ENCODE results near the gene IL36A.

DNA sequence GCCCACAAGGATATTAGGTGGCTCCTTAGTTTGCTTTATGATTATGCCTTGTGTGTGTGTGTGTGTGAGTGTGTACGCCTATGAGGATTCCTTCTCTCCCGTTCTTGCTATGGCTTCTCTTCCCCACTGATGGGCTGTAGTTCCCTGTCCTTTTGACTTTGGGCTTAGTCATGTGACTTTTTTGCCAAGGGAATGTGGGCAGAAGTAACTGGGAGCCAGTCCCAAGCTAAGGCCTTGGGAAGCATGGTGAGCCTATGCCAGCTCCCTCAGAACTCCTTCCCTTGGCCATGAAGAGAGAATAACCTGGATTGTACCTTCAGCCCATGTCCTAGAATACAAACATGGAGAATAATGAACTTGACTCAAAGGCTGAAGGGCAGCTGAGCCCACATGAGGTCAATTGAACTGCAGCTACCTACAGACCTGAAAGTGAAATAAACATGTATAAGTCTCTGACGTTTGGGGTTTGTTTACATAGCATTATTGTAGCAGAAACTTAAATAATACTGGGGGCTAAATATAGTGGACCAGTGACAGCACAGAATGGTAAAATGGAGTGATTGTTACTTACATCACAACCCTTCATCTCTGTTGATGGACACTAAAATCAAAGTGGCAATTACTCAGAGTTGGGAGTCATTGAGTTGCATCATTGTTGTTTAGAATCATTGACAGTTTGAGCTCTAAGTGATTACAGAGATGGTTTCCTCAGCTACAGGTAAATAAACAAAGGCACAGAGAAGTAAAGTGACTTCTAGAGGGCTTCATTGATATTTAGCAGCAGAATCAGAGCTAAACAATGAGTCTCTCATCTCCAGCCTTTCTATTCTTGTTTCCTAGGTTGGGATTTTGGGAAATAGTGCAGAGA lies 42.7 kb upstream of the IL36A start:
- no peak for TF ChIP-seq ELF4 (IDR thresholded peaks at IDR 0.05)
- TF ChIP-seq FOXK2 (IDR thresholded peaks at IDR 0.05): no peak
- TF ChIP-seq, protein P1, sequence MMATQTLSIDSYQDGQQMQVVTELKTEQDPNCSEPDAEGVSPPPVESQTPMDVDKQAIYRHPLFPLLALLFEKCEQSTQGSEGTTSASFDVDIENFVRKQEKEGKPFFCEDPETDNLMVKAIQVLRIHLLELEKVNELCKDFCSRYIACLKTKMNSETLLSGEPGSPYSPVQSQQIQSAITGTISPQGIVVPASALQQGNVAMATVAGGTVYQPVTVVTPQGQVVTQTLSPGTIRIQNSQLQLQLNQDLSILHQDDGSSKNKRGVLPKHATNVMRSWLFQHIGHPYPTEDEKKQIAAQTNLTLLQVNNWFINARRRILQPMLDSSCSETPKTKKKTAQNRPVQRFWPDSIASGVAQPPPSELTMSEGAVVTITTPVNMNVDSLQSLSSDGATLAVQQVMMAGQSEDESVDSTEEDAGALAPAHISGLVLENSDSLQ (IDR thresholded peaks at IDR 0.05): no peak
- no peak for TF ChIP-seq SUZ12 (IDR thresholded peaks at IDR 0.05)
- no peak for TF ChIP-seq TARDBP (IDR thresholded peaks at IDR 0.05)
- TF ChIP-seq BHLHE40 (IDR thresholded peaks at IDR 0.05; ENCODE audit: borderline replicate concordance): no peak
- TF ChIP-seq SP1 (IDR thresholded peaks at IDR 0.05): no peak
- TF ChIP-seq ARNT (IDR thresholded peaks at IDR 0.05): no peak
